ENCODE results near the gene PTPN3. TPM values are rescaled to one million over a fixed set of nuclear protein-coding genes. Genes with fewer than 3 reads are reported as not detected.

PTPN3 gene
- total RNA-seq, 1 experiment from 2014 or later = 10.4 TPM

DNA sequence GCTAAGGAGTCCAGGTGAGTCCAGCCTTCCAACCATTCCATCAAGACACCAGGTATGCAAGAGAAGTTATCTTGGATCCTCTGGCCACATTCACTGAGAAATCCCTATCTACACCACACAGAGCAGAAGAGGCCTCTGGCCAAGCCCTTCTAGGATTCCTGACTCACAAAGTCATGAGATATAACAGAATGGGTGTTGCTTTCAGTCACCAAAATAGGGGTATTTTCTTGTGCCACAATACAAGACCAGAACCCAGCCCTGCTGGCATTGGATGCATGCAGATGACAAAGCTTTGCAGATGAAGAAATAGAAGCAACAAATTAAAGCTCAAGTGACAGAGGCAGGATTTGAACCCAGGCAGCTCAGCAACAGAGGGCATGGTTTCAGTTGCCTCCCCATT is 73.5 kb downstream of the PTPN3 start:
- in situ Hi-C loops (cut with HindIII; ENCODE audit: low pct_unique_long_range_greater_than_20kb, low sequenced_read_pairs) = no loop called here
- intact Hi-C loops (cut with micrococcal nuclease; ENCODE audit: unreplicated experiment) = no loop called here
- no peak for ATAC-seq
- Histone ChIP-seq H3K27me3 (ENCODE audit: control insufficient read depth, insufficient read depth, low read length) (no peaks in the 10 kb centered on the region), H3K27ac (ENCODE audit: low read length) (no peak overlapping the region), H3K36me3 (ENCODE audit: control insufficient read depth, insufficient read depth, low read length) (peaks cover 6% of the 10 kb centered on the region; the same call in 1 of the 2 replicates), H3K4me3 (ENCODE audit: low read depth in 2 of 2, low read length in 2 of 2) (no peak overlapping the region), H3K9me3 (ENCODE audit: control insufficient read depth, insufficient read depth, low read depth, low read length) (no peaks in the 10 kb centered on the region), H3K4me1 (ENCODE audit: control insufficient read depth, insufficient read depth, low read length) (no peaks in the 10 kb centered on the region)
- ChIA-PET POLR2A (no interaction called here), CTCF (no interaction called here)
- no peak for DNase-seq (ENCODE audit: low read depth, low spot score)
- no peak for TF ChIP-seq CTCF (IDR thresholded peaks at IDR 0.05)
- no peak for TF ChIP-seq REST (IDR thresholded peaks at IDR 0.05; ENCODE audit: insufficient read depth in 1 of 2, low read depth in 2 of 2, low read length in 1 of 2)
- TF ChIP-seq POLR2AphosphoS5 (IDR thresholded peaks at IDR 0.05; ENCODE audit: low read depth, low read length) = no peak
- no peak for TF ChIP-seq TCF7L2 (IDR thresholded peaks at IDR 0.05; ENCODE audit: low read depth, low read length)
- TF ChIP-seq SIN3A (IDR thresholded peaks at IDR 0.05; ENCODE audit: borderline replicate concordance, insufficient read depth, low read depth, low read length) = no peak
- no TSS peak for BruUV-seq (replicated peaks)

DNA sequence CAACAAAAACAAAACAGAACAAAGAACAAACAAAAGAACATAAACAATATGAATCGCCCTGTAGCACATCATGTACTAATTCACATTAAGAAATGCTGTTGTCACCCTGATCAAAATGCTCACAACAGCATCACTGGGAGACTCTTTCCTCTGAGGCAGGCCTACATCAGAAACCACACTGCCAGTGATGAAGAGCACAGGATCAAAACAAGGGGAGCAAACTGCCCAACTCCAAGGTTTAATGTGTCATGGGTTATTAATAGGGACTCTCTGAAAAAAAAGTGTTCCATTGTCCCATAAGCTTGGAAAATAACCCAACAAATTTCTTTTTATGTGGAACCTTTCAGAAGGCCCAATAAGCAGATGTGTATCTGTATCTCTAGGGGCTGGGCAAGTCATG is 74.2 kb downstream of the PTPN3 start:
- Histone ChIP-seq H3K4me3 (ENCODE audit: low read depth in 2 of 2, low read length in 2 of 2) (no peak overlapping the region), H3K27ac (ENCODE audit: low read length) (no peak overlapping the region), H3K36me3 (ENCODE audit: control insufficient read depth, insufficient read depth, low read length) (peaks cover 6% of the 10 kb centered on the region; the same call in 1 of the 2 replicates), H3K9me3 (ENCODE audit: control insufficient read depth, insufficient read depth, low read depth, low read length) (no peaks in the 10 kb centered on the region), H3K4me1 (ENCODE audit: control insufficient read depth, insufficient read depth, low read length) (no peaks in the 10 kb centered on the region), H3K27me3 (ENCODE audit: control insufficient read depth, insufficient read depth, low read length) (no peaks in the 10 kb centered on the region)
- ATAC-seq (no peak), DNase-seq (ENCODE audit: low read depth, low spot score) (no peak)
- intact Hi-C loops (cut with micrococcal nuclease; ENCODE audit: unreplicated experiment) (no loop called here), in situ Hi-C loops (cut with HindIII; ENCODE audit: low pct_unique_long_range_greater_than_20kb, low sequenced_read_pairs) (no loop called here)
- POLR2A ChIA-PET = no interaction called here
- no TSS peak for BruUV-seq (replicated peaks)
- TF ChIP-seq REST (IDR thresholded peaks at IDR 0.05; ENCODE audit: insufficient read depth in 1 of 2, low read depth in 2 of 2, low read length in 1 of 2) = no peak
- no peak for TF ChIP-seq CTCF (IDR thresholded peaks at IDR 0.05)
- TF ChIP-seq POLR2AphosphoS5 (IDR thresholded peaks at IDR 0.05; ENCODE audit: low read depth, low read length) = no peak
- TF ChIP-seq SIN3A (IDR thresholded peaks at IDR 0.05; ENCODE audit: borderline replicate concordance, insufficient read depth, low read depth, low read length) = no peak
- TF ChIP-seq TCF7L2 (IDR thresholded peaks at IDR 0.05; ENCODE audit: low read depth, low read length) = no peak
- CTCF ChIA-PET = no interaction called here
